T-cell (primary cell): ENCODE data around the gene KHK. TPM values are rescaled to one million over a fixed set of nuclear protein-coding genes. Genes with fewer than 3 reads are reported as not detected.

Experiments
- ATAC-seq, 4 experiments: fragments of 200-7000 bp in 3 of 4; fragments of 150-1000 bp in 1 of 4; cut with Tn5 transposase; replicated peaks in 1 of 4; 1 replicate in 3 of 4; 2 replicates in 1 of 4; pipeline ENCODE4 v1.10.0; 2021; ENCODE audit warnings: moderate library complexity in 3 of 4, mild to moderate bottlenecking in 2 of 4, moderate number of reproducible peaks in 1 of 4
- CTCF ChIA-PET, 2 donors: fragments of 300-600 bp; sonication (Branson Sonifier 250); formaldehyde crosslinking; loops; one replicate each; lab custom pipeline; 2022; ENCODE audit warnings: antibody characterized with exemption in 2 of 2; lab: Charles Lee
- POLR2A ChIA-PET, 2 donors: fragments of 300-600 bp; sonication (Branson Sonifier 250); formaldehyde crosslinking; loops; one replicate each; lab custom pipeline; 2022; ENCODE audit warnings: antibody characterized with exemption in 2 of 2; lab: Charles Lee
- DNase-seq, 35 experiments: peaks; one replicate each; pipeline versions ENCODE4 v3.0.0 to v3.0.0-alpha.2; 2013 to 2023
- H3K27ac ChIP-seq: one replicate; pipeline ENCODE4 v1.5.1; 2013; ENCODE audit warnings: low read length
- H3K27me3 ChIP-seq, 2 experiments: replicated peaks in 1 of 2; 1 replicate in 1 of 2; 2 replicates in 1 of 2; pipeline versions ENCODE4 v1.6.1 to v1.7.0; 2013; ENCODE audit warnings: low read length in 1 of 2, mixed read lengths in 1 of 2; ENCODE audit not compliant: control insufficient read depth in 2 of 2, insufficient read depth in 2 of 2; ENCODE audit errors: extremely low read depth in 1 of 2
- H3K36me3 ChIP-seq, 2 donors: 1 replicate in 1 of 2; 2 replicates in 1 of 2; pipeline versions ENCODE4 v1.6.1 to v1.7.0; 2013; ENCODE audit warnings: low read length in 1 of 2; ENCODE audit not compliant: control insufficient read depth in 2 of 2, insufficient read depth in 1 of 2; ENCODE audit errors: extremely low read depth in 1 of 2
- H3K4me1 ChIP-seq, 2 experiments: 1 replicate in 1 of 2; 2 replicates in 1 of 2; pipeline versions ENCODE4 v1.6.1 to v1.7.0; 2013; ENCODE audit warnings: low read length in 2 of 2, mixed read lengths in 1 of 2; ENCODE audit not compliant: insufficient read depth in 2 of 2, control insufficient read depth in 1 of 2; ENCODE audit errors: extremely low read depth in 1 of 2
- H3K4me3 ChIP-seq, 2 donors: 1 replicate in 1 of 2; 2 replicates in 1 of 2; pipeline versions ENCODE4 v1.5.1 to v1.7.0; 2013; ENCODE audit warnings: mild to moderate bottlenecking in 2 of 2, low read length in 1 of 2, moderate library complexity in 1 of 2; ENCODE audit not compliant: control insufficient read depth in 1 of 2; ENCODE audit errors: extremely low read depth in 1 of 2
- H3K9me3 ChIP-seq: 2 replicates; pipeline ENCODE4 v1.7.0; 2013
- H3K27ac Mint-ChIP-seq, 2 donors: one replicate each; pipeline ENCODE4 v1.8.0; 2020 to 2021; ENCODE audit warnings: mild to moderate bottlenecking in 2 of 2, mixed read lengths in 2 of 2
- H3K27me3 Mint-ChIP-seq, 2 donors: one replicate each; pipeline ENCODE4 v1.8.0; 2021 to 2022; ENCODE audit warnings: mixed read lengths in 2 of 2
- H3K36me3 Mint-ChIP-seq: one replicate; pipeline ENCODE4 v1.8.0; 2021; ENCODE audit warnings: mixed read lengths
- H3K4me1 Mint-ChIP-seq, 3 donors: one replicate each; pipeline ENCODE4 v1.8.0; 2020 to 2022; ENCODE audit warnings: mixed read lengths in 3 of 3, mild to moderate bottlenecking in 1 of 3
- H3K4me3 Mint-ChIP-seq, 3 donors: one replicate each; pipeline ENCODE4 v1.8.0; 2020 to 2022; ENCODE audit warnings: mild to moderate bottlenecking in 3 of 3, mixed read lengths in 3 of 3, moderate library complexity in 3 of 3
- H3K9me3 Mint-ChIP-seq, 3 donors: one replicate each; pipeline ENCODE4 v1.8.0; 2020 to 2022; ENCODE audit warnings: mixed read lengths in 3 of 3
- WGBS: methylation state at CpG from one replicate; pipeline ENCODE4 v1.1.5; 2013; ENCODE audit warnings: missing lambda C conversion rate; ENCODE audit not compliant: insufficient coverage; 5-methylcytosine and 5-hydroxymethylcytosine counted together
- total RNA-seq, 35 experiments: library from RNA in 6 of 35; stranded (reverse) in 6 of 35; fragments of 120-200 nt in 1 of 35; gene quantifications; one replicate each; pipeline versions ENCODE4 v1.2.1 to v1.2.4 and lab custom pipeline; 2013 to 2026

KHK gene
- total RNA-seq, 5 donors from 2014 or later (not counting 1 experiment from before 2014, with no cell fraction given) = 3.7 to 9.1 (median 6.7) TPM

- ATAC-seq = peak; percentile 79 to 80 (median 80)
- peaks cover 18 to 41% (median 20%) of the 10 kb centered on the region in 3 donors for H3K4me1 Mint-ChIP-seq
- peak within 1 kb of the TSS; percentile 89 to 91 for H3K4me3 ChIP-seq
- ChIA-PET POLR2A (interaction anchor here in 1 of 2 donors (0.6 to 2.1 kb wide), 3 partner anchors 20 to 73 kb away, joined by 4 to 12 read pairs (median 6); partner anchors contain the start of gene OST4), CTCF (interaction anchor here in 1 of 2 donors (0.5 to 1.8 kb wide), 13 partner anchors 14 to 1843 kb away, joined by 3 to 8 read pairs (median 3); partner anchors contain the start of genes ABHD1, KHK, OST4 and WDR43)
- no peaks in the 10 kb centered on the region for H3K9me3 ChIP-seq
- peaks cover 8 to 21% of the 10 kb centered on the region in 2 donors for H3K36me3 ChIP-seq
- H3K9me3 Mint-ChIP-seq = no peaks in the 10 kb centered on the region
- H3K27ac Mint-ChIP-seq = peak within 1 kb of the TSS; percentile 99
- WGBS = under 1% methylated on average over 64 of the region's 67 CpGs
- peaks cover 3 to 19% of the 10 kb centered on the region in 2 experiments for H3K4me1 ChIP-seq
- peaks cover 18% of the 10 kb centered on the region for H3K36me3 Mint-ChIP-seq
- H3K27ac ChIP-seq = peak within 1 kb of the TSS; percentile 77
- DNase-seq = peak; percentile 93 to 99 (median 96)
- no peaks in the 10 kb centered on the region for H3K27me3 ChIP-seq
- peak within 1 kb of the TSS; percentile 90 to 97 (median 93) for H3K4me3 Mint-ChIP-seq
- peaks cover 9 to 10% of the 10 kb centered on the region in 2 donors for H3K27me3 Mint-ChIP-seq
Observed at GRCh38 chr2:27050996-27051901, 35.3 kb upstream of the KHK start, which contains the start of gene AGBL5. Gene AGBL5 (plus strand): TSS chr2:27051668. CDS start chr2:27052959, 1,291 bp downstream.

- Mint-ChIP-seq H3K4me1 (peaks cover 18 to 41% (median 20%) of the 10 kb centered on the region in 3 donors), H3K4me3 (peak overlapping the region; percentile 86 to 97 (median 93)), H3K27me3 (peaks cover 9 to 10% of the 10 kb centered on the region in 2 donors), H3K27ac (peak overlapping the region; percentile 84 to 89), H3K36me3 (peaks cover 18% of the 10 kb centered on the region), H3K9me3 (no peaks in the 10 kb centered on the region)
- H3K27ac ChIP-seq = peak overlapping the region; percentile 77
- no peaks in the 10 kb centered on the region for H3K27me3 ChIP-seq
- CTCF ChIA-PET = interaction anchor here in 1 of 2 donors (0.6 to 1.8 kb wide), 5 partner anchors 16 to 1690 kb away, joined by 3 to 8 read pairs (median 4); partner anchors contain the start of genes ABHD1 and OST4
- H3K4me1 ChIP-seq = peaks cover 3 to 19% of the 10 kb centered on the region in 2 experiments
- DNase-seq (peak in 5 of 35 experiments; percentile 10 to 31 (median 25)), ATAC-seq (no peak)
- WGBS = 1% methylated on average over 15 of the region's 24 CpGs
- no peaks in the 10 kb centered on the region for H3K9me3 ChIP-seq
- H3K4me3 ChIP-seq = peak overlapping the region; percentile 89 to 91
- H3K36me3 ChIP-seq = peaks cover 8 to 27% of the 10 kb centered on the region in 2 donors
- POLR2A ChIA-PET = interaction anchor here (0.7 to 2.1 kb wide), 3 partner anchors 11 to 19 kb away, joined by 3 to 12 read pairs (median 3); partner anchors contain the start of gene OST4 (in 1 of the 2)
Observed at GRCh38 chr2:27051902-27052645, 34.5 kb upstream of the KHK start.

- POLR2A ChIA-PET = no interaction called here
- Mint-ChIP-seq H3K4me3 (peak overlapping the region in 2 of 3 donors; percentile 86 to 93), H3K27me3 (peaks cover 9 to 10% of the 10 kb centered on the region in 2 donors), H3K9me3 (no peaks in the 10 kb centered on the region), H3K27ac (peak overlapping the region; percentile 33 to 89), H3K36me3 (peaks cover 18% of the 10 kb centered on the region), H3K4me1 (peaks cover 18 to 41% (median 20%) of the 10 kb centered on the region in 3 donors)
- 95% methylated on average over 10 of the region's 11 CpGs for WGBS
- ATAC-seq = no peak
- no peaks in the 10 kb centered on the region for H3K9me3 ChIP-seq
- DNase-seq = no peak
- H3K4me1 ChIP-seq = peaks cover 3 to 19% of the 10 kb centered on the region in 2 experiments
- H3K27ac ChIP-seq = no peak overlapping the region
- H3K27me3 ChIP-seq = no peaks in the 10 kb centered on the region
- peaks cover 8 to 32% of the 10 kb centered on the region in 2 donors for H3K36me3 ChIP-seq
- no peak overlapping the region for H3K4me3 ChIP-seq
- CTCF ChIA-PET = interaction anchor here in 1 of 2 donors (1.3 kb wide), 1 partner anchor 15 kb away, joined by 5 read pairs; no protein-coding TSS in a partner anchor
Observed at GRCh38 chr2:27053321-27053720, 33.3 kb upstream of the KHK start.

GRCh38 chr2:27053776-27054175 is 32.8 kb upstream of the KHK start:
- Mint-ChIP-seq H3K4me1 (peaks cover 18 to 41% (median 20%) of the 10 kb centered on the region in 3 donors), H3K27me3 (peaks cover 9 to 10% of the 10 kb centered on the region in 2 donors), H3K9me3 (no peaks in the 10 kb centered on the region), H3K36me3 (peaks cover 18% of the 10 kb centered on the region), H3K27ac (peak overlapping the region in 1 of 2 donors; percentile 49), H3K4me3 (peak overlapping the region in 2 of 3 donors; percentile 1 to 5)
- Histone ChIP-seq H3K4me3 (no peak overlapping the region), H3K36me3 (peaks cover 8 to 34% of the 10 kb centered on the region in 2 donors), H3K9me3 (no peaks in the 10 kb centered on the region), H3K27me3 (no peaks in the 10 kb centered on the region), H3K27ac (no peak overlapping the region), H3K4me1 (peaks cover 3 to 19% of the 10 kb centered on the region in 2 experiments)
- DNase-seq (no peak), ATAC-seq (no peak)
- WGBS = 89% methylated on average over 8 of the region's 8 CpGs
- POLR2A ChIA-PET = no interaction called here
- CTCF ChIA-PET = interaction anchor here in 1 of 2 donors (0.6 kb wide), 1 partner anchor 27 kb away, joined by 6 read pairs; no protein-coding TSS in a partner anchor

- no peak overlapping the region for H3K27ac ChIP-seq
- H3K27me3 Mint-ChIP-seq = peaks cover 9 to 10% of the 10 kb centered on the region in 2 donors
- H3K9me3 ChIP-seq = no peaks in the 10 kb centered on the region
- H3K36me3 ChIP-seq = peaks cover 8 to 35% of the 10 kb centered on the region in 2 donors
- H3K4me3 ChIP-seq = no peak overlapping the region
- no peak overlapping the region for H3K4me3 Mint-ChIP-seq
- no peak for DNase-seq
- no peaks in the 10 kb centered on the region for H3K27me3 ChIP-seq
- peaks cover 18% of the 10 kb centered on the region for H3K36me3 Mint-ChIP-seq
- H3K27ac Mint-ChIP-seq = no peak overlapping the region
- CTCF ChIA-PET = no interaction called here
- peaks cover 0 to 13% of the 10 kb centered on the region in 2 experiments for H3K4me1 ChIP-seq
- POLR2A ChIA-PET = interaction anchor here in 1 of 2 donors (0.7 kb wide), 1 partner anchor 16 kb away, joined by 3 read pairs; no protein-coding TSS in a partner anchor
- WGBS = 89% methylated on average over 7 of the region's 11 CpGs
- no peaks in the 10 kb centered on the region for H3K9me3 Mint-ChIP-seq
- no peak for ATAC-seq
- peaks cover 12 to 36% (median 14%) of the 10 kb centered on the region in 3 donors for H3K4me1 Mint-ChIP-seq
Observed at GRCh38 chr2:27054721-27055120, 31.9 kb upstream of the KHK start.
